ENCODE measurements around the gene DOCK6. TPM values are rescaled to one million over a fixed set of nuclear protein-coding genes. Genes with fewer than 3 reads are reported as not detected.

DOCK6 gene
- total RNA-seq, 1 experiment from 2014 or later: 82.4 TPM

GRCh38 chr19:11257846-11258380 lies 4.4 kb downstream of the DOCK6 start:
- H3K27ac ChIP-seq (ENCODE audit: low read depth, low read length): no peak overlapping the region
- TF ChIP-seq POLR2AphosphoS5 (IDR thresholded peaks at IDR 0.05; ENCODE audit: low read depth, low read length) (no peak), CEBPB (IDR thresholded peaks at IDR 0.05; ENCODE audit: low read depth) (no peak)
- TF ChIP-seq, protein P1, sequence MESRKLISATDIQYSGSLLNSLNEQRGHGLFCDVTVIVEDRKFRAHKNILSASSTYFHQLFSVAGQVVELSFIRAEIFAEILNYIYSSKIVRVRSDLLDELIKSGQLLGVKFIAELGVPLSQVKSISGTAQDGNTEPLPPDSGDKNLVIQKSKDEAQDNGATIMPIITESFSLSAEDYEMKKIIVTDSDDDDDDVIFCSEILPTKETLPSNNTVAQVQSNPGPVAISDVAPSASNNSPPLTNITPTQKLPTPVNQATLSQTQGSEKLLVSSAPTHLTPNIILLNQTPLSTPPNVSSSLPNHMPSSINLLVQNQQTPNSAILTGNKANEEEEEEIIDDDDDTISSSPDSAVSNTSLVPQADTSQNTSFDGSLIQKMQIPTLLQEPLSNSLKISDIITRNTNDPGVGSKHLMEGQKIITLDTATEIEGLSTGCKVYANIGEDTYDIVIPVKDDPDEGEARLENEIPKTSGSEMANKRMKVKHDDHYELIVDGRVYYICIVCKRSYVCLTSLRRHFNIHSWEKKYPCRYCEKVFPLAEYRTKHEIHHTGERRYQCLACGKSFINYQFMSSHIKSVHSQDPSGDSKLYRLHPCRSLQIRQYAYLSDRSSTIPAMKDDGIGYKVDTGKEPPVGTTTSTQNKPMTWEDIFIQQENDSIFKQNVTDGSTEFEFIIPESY (IDR thresholded peaks at IDR 0.05; ENCODE audit: extremely low read depth, insufficient replicate concordance, low read length): no peak
- intact Hi-C loops (cut with micrococcal nuclease): no loop called here
- ChIA-PET POLR2A (no interaction called here), CTCF (no interaction called here), RAD21 (ENCODE audit: low non-redundant PET in 1 of 2, low total read pairs in 2 of 2, uncharacterized antibody in 2 of 2, unreplicated experiment in 2 of 2) (no interaction called here)
- H3K4me2 ChIP-seq (ENCODE audit: low read length): no peak overlapping the region
- no peaks in the 10 kb centered on the region for H4K20me1 ChIP-seq (ENCODE audit: insufficient read depth)
- DNase-seq (ENCODE audit: low read depth, low spot score) (no peak), ATAC-seq (no peak)
- H3K27me3 ChIP-seq (ENCODE audit: insufficient read depth, low read length): no peaks in the 10 kb centered on the region
- H3K4me1 ChIP-seq (ENCODE audit: control insufficient read depth in 1 of 2, insufficient read depth in 2 of 2, low read length in 2 of 2): peaks cover 0 to 10% of the 10 kb centered on the region in 2 experiments; a peak in 2 of 4 replicates
- no TSS peak for BruUV-seq (replicated peaks)
- no peaks in the 10 kb centered on the region for H3K36me3 ChIP-seq (ENCODE audit: control insufficient read depth in 1 of 2, insufficient read depth in 2 of 2, low read length in 2 of 2)
- no peaks in the 10 kb centered on the region for H3K9me2 ChIP-seq (ENCODE audit: insufficient read depth)
- no peaks in the 10 kb centered on the region for H3K9me3 ChIP-seq (ENCODE audit: control insufficient read depth in 1 of 2, insufficient read depth in 1 of 2, low read depth in 1 of 2, low read length in 2 of 2)
- H3K9ac ChIP-seq (ENCODE audit: low read length): no peak overlapping the region
- peaks cover 4% of the 10 kb centered on the region; the same call in 1 of the 2 replicates for H3K79me2 ChIP-seq (ENCODE audit: insufficient read depth, low read length)
- no peak overlapping the region for H3K4me3 ChIP-seq (replicated peaks in 1 of 2; ENCODE audit: low read depth in 1 of 2, low read length in 2 of 2)
- H2AFZ ChIP-seq (ENCODE audit: low read depth, low read length, poor library complexity, severe bottlenecking): no peak overlapping the region

- ATAC-seq: no peak
- POLR2A ChIA-PET: no interaction called here
- DNase-seq (ENCODE audit: low read depth, low spot score): no peak
- H3K9me2 ChIP-seq (ENCODE audit: insufficient read depth): no peaks in the 10 kb centered on the region
- H3K27ac ChIP-seq (ENCODE audit: low read depth, low read length): no peak overlapping the region
- CTCF ChIA-PET: no interaction called here
- H3K9ac ChIP-seq (ENCODE audit: low read length): no peak overlapping the region
- H3K79me2 ChIP-seq (ENCODE audit: insufficient read depth, low read length): 0 out of 2 replicates have a peak, but pooled peaks cover 4% of the 10 kb centered on the region
- no peaks in the 10 kb centered on the region for H4K20me1 ChIP-seq (ENCODE audit: insufficient read depth)
- H3K9me3 ChIP-seq (ENCODE audit: control insufficient read depth in 1 of 2, insufficient read depth in 1 of 2, low read depth in 1 of 2, low read length in 2 of 2): no peaks in the 10 kb centered on the region
- peaks cover 5% of the 10 kb centered on the region in 2 experiments; a peak in 2 of 4 replicates for H3K36me3 ChIP-seq (ENCODE audit: control insufficient read depth in 1 of 2, insufficient read depth in 2 of 2, low read length in 2 of 2)
- H3K4me1 ChIP-seq (ENCODE audit: control insufficient read depth in 1 of 2, insufficient read depth in 2 of 2, low read length in 2 of 2): no peaks in the 10 kb centered on the region; a peak in 1 of 4 replicates
- no peak overlapping the region for H3K4me2 ChIP-seq (ENCODE audit: low read length)
- no peak overlapping the region for H3K4me3 ChIP-seq (replicated peaks in 1 of 2; ENCODE audit: low read depth in 1 of 2, low read length in 2 of 2)
- TF ChIP-seq SRF (IDR thresholded peaks at IDR 0.05; ENCODE audit: low read depth) (no peak), ELF1 (IDR thresholded peaks at IDR 0.05; ENCODE audit: borderline replicate concordance, low read depth) (no peak), POLR2A (IDR thresholded peaks at IDR 0.05; ENCODE audit: borderline replicate concordance, extremely low read depth, insufficient read depth, insufficient read length) (no peak), SIN3A (IDR thresholded peaks at IDR 0.05; ENCODE audit: low read depth) (no peak), EZH2phosphoT487 (IDR thresholded peaks at IDR 0.05; ENCODE audit: borderline replicate concordance) (no peak), RAD21 (IDR thresholded peaks at IDR 0.05; ENCODE audit: low read depth) (no peak), ZFX (IDR thresholded peaks at IDR 0.05) (no peak), MAX (IDR thresholded peaks at IDR 0.05) (no peak)
- TF ChIP-seq, protein P2, sequence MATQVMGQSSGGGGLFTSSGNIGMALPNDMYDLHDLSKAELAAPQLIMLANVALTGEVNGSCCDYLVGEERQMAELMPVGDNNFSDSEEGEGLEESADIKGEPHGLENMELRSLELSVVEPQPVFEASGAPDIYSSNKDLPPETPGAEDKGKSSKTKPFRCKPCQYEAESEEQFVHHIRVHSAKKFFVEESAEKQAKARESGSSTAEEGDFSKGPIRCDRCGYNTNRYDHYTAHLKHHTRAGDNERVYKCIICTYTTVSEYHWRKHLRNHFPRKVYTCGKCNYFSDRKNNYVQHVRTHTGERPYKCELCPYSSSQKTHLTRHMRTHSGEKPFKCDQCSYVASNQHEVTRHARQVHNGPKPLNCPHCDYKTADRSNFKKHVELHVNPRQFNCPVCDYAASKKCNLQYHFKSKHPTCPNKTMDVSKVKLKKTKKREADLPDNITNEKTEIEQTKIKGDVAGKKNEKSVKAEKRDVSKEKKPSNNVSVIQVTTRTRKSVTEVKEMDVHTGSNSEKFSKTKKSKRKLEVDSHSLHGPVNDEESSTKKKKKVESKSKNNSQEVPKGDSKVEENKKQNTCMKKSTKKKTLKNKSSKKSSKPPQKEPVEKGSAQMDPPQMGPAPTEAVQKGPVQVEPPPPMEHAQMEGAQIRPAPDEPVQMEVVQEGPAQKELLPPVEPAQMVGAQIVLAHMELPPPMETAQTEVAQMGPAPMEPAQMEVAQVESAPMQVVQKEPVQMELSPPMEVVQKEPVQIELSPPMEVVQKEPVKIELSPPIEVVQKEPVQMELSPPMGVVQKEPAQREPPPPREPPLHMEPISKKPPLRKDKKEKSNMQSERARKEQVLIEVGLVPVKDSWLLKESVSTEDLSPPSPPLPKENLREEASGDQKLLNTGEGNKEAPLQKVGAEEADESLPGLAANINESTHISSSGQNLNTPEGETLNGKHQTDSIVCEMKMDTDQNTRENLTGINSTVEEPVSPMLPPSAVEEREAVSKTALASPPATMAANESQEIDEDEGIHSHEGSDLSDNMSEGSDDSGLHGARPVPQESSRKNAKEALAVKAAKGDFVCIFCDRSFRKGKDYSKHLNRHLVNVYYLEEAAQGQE (IDR thresholded peaks at IDR 0.05; ENCODE audit: low read depth): no peak
- H2AFZ ChIP-seq (ENCODE audit: low read depth, low read length, poor library complexity, severe bottlenecking): no peak overlapping the region
- H3K27me3 ChIP-seq (ENCODE audit: insufficient read depth, low read length): no peaks in the 10 kb centered on the region
- intact Hi-C loops (cut with micrococcal nuclease): no loop called here
- no TSS peak for BruUV-seq (replicated peaks)
- RAD21 ChIA-PET (ENCODE audit: low non-redundant PET in 1 of 2, low total read pairs in 2 of 2, uncharacterized antibody in 2 of 2, unreplicated experiment in 2 of 2): no interaction called here
Observed at GRCh38 chr19:11256189-11256588, 6.1 kb downstream of the DOCK6 start.
